GM20000 (cell line): ENCODE data around the gene PNPLA7.

Experiments used
- DNase-seq: peaks from one replicate; pipeline ENCODE4 v3.0.0; 2012; ENCODE audit warnings: low spot score
- TF ChIP-seq, protein P1 (sequence below): IDR thresholded peaks from 2 replicates; pipeline ENCODE4 v1.5.1; 2012; ENCODE audit warnings: mild to moderate bottlenecking, control low read depth; ENCODE audit errors: extremely low read depth, missing control alignments

Gene PNPLA7

DNA sequence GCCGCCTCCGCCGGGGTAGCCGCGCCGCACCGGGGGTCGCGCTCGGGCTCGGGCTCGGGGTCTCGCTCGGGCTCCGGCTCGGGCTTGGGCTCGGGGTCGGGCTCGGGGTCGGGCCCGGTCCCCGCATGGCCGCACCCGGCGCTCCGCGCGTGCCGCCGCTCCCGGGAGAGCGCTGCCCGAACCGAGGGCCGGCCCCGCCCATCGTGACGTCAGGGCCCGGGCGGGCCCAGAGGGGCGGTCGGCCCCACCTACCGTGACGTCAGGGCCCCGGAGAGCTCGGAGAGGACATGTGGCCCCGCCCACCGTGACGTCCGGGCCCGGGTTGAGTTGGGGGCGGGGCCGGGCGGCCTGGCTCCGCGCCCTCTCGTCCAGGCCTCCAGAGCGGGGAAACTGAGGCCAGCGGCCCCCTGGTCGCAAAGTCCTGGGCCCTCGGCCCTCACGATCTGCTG lies 91.0 kb downstream of the PNPLA7 start, which contains the start of gene NSMF:
TSS of gene NSMF (minus strand) at position 183 of the 449 bp plus-strand sequence. CDS start 232 bp downstream, outside the sequence.
- TF ChIP-seq, protein P1, sequence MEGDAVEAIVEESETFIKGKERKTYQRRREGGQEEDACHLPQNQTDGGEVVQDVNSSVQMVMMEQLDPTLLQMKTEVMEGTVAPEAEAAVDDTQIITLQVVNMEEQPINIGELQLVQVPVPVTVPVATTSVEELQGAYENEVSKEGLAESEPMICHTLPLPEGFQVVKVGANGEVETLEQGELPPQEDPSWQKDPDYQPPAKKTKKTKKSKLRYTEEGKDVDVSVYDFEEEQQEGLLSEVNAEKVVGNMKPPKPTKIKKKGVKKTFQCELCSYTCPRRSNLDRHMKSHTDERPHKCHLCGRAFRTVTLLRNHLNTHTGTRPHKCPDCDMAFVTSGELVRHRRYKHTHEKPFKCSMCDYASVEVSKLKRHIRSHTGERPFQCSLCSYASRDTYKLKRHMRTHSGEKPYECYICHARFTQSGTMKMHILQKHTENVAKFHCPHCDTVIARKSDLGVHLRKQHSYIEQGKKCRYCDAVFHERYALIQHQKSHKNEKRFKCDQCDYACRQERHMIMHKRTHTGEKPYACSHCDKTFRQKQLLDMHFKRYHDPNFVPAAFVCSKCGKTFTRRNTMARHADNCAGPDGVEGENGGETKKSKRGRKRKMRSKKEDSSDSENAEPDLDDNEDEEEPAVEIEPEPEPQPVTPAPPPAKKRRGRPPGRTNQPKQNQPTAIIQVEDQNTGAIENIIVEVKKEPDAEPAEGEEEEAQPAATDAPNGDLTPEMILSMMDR: no peak
- peak; percentile 100 for DNase-seq

DNA sequence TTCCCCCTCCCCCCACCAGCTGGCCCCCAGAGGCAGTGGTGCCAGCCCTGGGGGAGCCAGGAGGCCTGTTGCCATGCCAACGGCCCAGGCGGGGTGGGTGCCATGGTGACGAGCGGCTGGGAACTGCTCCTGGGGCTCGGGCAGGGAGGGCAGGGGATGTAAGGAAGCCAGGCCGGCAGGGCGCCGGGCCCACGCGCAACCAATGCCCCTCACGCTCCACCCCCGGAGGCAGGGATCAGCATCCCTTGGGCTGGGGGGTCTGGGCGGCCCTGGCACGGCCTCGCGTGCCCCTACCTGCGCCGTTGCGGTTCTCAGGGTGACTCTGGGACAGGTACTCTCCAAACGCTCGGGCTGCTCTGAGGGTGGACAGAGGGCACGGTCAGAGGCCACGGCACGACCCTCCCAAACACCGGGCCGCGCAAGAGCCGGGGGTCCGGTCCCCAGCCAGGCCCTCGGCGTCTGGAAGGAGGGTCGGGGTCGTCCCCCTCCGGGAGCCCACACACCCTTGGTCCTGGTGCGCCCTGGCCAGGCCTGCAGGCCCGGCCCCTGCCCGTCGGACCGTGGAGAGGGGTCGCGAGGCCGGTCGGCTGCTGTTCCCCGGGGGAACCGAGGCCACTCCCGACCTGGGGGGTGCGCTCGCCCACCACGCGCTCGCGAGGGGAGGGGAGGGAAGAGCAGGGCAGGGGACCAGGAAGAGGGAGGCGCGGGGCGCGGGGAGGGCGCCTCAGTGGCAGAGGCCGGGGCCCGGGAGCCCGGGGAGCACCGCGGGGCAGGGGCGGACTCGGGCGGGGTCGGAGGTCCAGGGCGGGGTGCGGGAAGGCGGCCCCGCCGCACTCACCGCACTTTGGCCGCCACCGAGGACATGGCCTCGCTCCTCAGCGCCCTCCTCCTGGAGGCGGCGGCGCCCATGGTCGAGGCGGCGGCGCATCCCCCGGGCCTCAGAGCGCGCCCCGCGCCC lies 91.7 kb downstream of the PNPLA7 start:
- TF ChIP-seq, protein P1: no peak

DNA sequence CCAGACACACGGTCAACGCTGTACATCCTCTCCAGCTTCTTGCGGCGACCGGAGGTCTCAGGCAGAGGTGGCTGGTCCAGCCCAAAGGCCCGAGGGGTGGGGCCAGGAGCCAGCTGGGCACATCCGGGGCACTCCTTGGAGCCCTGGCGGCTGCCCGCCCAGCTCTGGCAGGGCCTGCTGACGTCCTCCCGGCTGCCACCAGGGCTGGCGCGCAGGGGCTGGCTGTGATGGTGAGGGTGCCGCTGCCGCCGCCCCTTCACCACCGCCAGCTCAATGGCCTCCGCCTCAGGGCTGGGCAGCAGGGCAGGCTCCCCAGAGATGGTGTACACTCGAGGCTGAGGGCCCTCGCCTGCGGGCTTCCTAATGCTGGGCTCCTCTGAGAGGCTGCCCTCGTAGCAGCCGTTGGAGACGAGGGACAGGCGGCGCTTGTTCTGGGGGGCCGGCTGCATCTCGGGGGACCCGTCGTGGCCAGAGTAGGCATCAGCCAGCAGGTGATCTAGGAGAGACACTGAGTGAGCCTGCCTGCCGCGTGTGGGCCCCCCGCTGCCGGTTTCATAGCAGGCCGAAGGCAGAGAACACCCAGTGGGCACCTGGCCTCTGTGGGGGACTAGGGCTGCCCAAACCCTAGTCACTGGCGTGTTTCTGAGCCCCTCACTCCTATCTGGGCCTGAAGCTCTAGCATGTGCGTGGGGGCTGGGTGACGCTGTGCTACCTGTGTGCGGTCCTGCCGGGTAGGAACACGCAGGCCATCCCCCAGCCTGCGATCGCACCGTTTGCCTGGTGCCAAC lies 92.6 kb downstream of the PNPLA7 start:
- TF ChIP-seq, protein P1: no peak
- no peak for DNase-seq

More for the DNA sequence above, 91.7 kb downstream of the PNPLA7 start:
- DNase-seq: no peak

DNA sequence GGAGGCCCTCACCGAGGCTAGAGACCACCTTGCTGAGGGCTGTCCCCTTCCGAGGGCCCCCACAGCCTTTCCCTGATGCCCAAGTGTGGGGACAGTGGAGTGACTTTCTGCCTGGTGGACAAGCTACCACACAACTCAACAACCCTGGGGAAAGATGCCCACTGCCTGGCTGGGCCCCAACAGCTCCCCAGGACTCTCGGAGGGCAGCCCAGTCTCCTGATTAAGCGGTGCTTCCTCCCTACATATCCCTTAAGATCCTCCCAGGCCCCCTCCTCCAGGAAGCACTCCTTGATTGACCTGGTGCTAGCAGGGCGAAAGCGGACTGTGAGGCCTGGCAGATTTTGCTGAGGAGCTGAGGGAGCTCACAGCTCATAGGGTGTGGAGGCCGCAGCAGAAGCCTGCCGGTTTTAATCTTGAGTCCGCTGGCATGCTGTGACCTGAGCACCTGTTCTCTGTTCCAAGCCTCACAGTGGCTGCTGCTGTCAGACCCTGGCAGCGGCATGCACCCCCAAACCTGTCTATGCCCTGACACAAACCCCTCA lies 93.3 kb downstream of the PNPLA7 start:
- TF ChIP-seq, protein P1: no peak
- no peak for DNase-seq

GRCh38 chr9:137456061-137456863 lies 93.9 kb downstream of the PNPLA7 start:
- no peak for DNase-seq
- TF ChIP-seq, protein P1: no peak

DNA sequence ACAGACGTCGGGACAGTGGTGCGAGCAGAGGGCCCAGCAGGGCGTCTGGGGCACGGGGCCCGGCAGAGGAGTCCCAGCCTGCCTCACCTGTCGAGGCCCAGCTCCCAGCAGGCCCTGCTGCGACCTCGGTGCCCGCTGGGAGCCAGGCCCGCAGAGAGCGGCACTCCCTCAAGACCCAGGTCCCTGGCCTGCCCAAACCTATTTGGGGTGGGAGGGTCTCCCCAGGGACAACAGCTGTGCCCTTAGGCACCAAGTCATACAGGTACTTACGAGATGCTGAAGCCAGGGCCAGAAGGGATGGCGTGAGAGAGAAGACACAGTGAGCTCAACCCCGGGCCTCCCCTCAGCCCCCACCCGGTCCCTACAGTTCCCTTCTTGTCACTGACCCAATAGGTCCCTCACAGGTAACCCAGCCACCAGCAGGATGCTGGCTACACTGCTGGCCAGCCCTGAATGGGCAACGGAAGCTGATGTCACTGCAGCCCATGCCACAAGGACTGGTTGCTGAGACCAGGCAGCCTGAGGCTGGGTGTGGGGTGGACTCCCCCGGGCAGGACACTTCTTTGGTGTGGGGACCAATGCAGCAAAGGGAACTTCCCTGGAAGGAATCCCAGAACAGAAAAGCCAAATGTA lies 94.7 kb downstream of the PNPLA7 start:
- DNase-seq: no peak
- TF ChIP-seq, protein P1: no peak
